Stimulated activated CD4-positive, alpha-beta T cell treated with anti-CD3 and anti-CD28 coated beads, Interleukin-2, amount 100 ng/mL, for 24 hours (primary cell): ENCODE measurements around the gene GPATCH8.

ENCODE experiments used
- DNase-seq, 2 donors: peaks; one replicate each; pipeline ENCODE4 v3.0.0-alpha.2; 2020

Gene GPATCH8

GRCh38 chr17:44351961-44352827, 151.0 kb downstream of the GPATCH8 start:
- no peak for DNase-seq

- no peak for DNase-seq
Observed at GRCh38 chr17:44351464-44351863, 151.7 kb downstream of the GPATCH8 start.

GRCh38 chr17:44350733-44351226, 152.4 kb downstream of the GPATCH8 start:
- DNase-seq = peak; percentile 79 to 82

- DNase-seq = no peak
Observed at GRCh38 chr17:44349553-44350070, 153.6 kb downstream of the GPATCH8 start.

- no peak for DNase-seq
Observed at GRCh38 chr17:44348988-44349364, 154.2 kb downstream of the GPATCH8 start.

GRCh38 chr17:44348234-44348987, 154.8 kb downstream of the GPATCH8 start:
- DNase-seq = no peak
